H1 (cell line): ENCODE measurements around the gene C18orf54. TPM values are rescaled to one million over a fixed set of nuclear protein-coding genes. Genes with fewer than 3 reads are reported as not detected.

Experiments
- CTCF ChIA-PET: fragments of 300-600 bp; sonication (Branson Sonifier 250); formaldehyde crosslinking; loops from one replicate; lab custom pipeline; 2021; ENCODE audit not compliant: partially characterized antibody; lab: Charles Lee
- POLR2A ChIA-PET: fragments of 300-600 bp; sonication (Branson Sonifier 250); formaldehyde crosslinking; loops from one replicate; lab custom pipeline; 2021; ENCODE audit warnings: inconsistent platforms; ENCODE audit not compliant: partially characterized antibody; lab: Charles Lee
- DNase-seq, 2 experiments: peaks; one replicate each; pipeline versions ENCODE4 v3.0.0 to v3.0.0-alpha.2; 2010 to 2022; ENCODE audit warnings: low spot score in 2 of 2, low read depth in 1 of 2, mixed read lengths in 1 of 2
- FAIRE-seq: peaks from 2 replicates; lab custom pipeline; 2011; peaks lifted over from hg19 to GRCh38; lab: Jason Lieb, UNC
- H2AFZ ChIP-seq: 2 replicates; pipeline ENCODE4 v1.8.1; 2012; ENCODE audit warnings: low read length, inconsistent platforms
- H2AK5ac ChIP-seq: 2 replicates; pipeline ENCODE4 v1.6.1; 2013; ENCODE audit warnings: low read depth, low read length
- H2BK120ac ChIP-seq: replicated peaks from 2 replicates; pipeline ENCODE3; 2013; ENCODE audit warnings: low read depth, low read length, inconsistent platforms
- H2BK12ac ChIP-seq: 2 replicates; pipeline ENCODE4 v1.6.1; 2013; ENCODE audit warnings: low read depth, low read length
- H2BK15ac ChIP-seq: 2 replicates; pipeline ENCODE4 v1.6.1; 2013; ENCODE audit warnings: low read length
- H2BK20ac ChIP-seq: 2 replicates; pipeline ENCODE4 v1.6.1; 2013; ENCODE audit warnings: low read length
- H2BK5ac ChIP-seq: 2 replicates; pipeline ENCODE4 v1.6.1; 2013; ENCODE audit warnings: low read depth, low read length
- H3K14ac ChIP-seq: 2 replicates; pipeline ENCODE4 v1.6.1; 2013; ENCODE audit warnings: inconsistent platforms; ENCODE audit not compliant: insufficient read length
- H3K18ac ChIP-seq: 2 replicates; pipeline ENCODE4 v1.6.1; 2013; ENCODE audit warnings: low read length; ENCODE audit errors: extremely low read depth
- H3K23ac ChIP-seq: 2 replicates; pipeline ENCODE4 v1.6.1; 2013; ENCODE audit warnings: inconsistent platforms; ENCODE audit not compliant: insufficient read length
- H3K23me2 ChIP-seq: 2 replicates; pipeline ENCODE4 v1.6.1; 2013; ENCODE audit warnings: low read depth, low read length
- H3K27ac ChIP-seq: 2 replicates; pipeline ENCODE4 v1.6.1; 2011; ENCODE audit warnings: low read depth, low read length, inconsistent platforms
- H3K27me3 ChIP-seq, 4 experiments: replicated peaks in 1 of 4; 1 replicate in 1 of 4; 2 replicates in 3 of 4; pipeline versions ENCODE4 v1.6.1 to v1.8.1; 2011 to 2013; ENCODE audit warnings: low read length in 3 of 4, mild to moderate bottlenecking in 3 of 4, inconsistent platforms in 2 of 4, mixed read lengths in 2 of 4, moderate library complexity in 1 of 4; ENCODE audit not compliant: control insufficient read depth in 3 of 4, insufficient read depth in 3 of 4; ENCODE audit errors: extremely low read depth in 1 of 4
- H3K36me3 ChIP-seq, 4 experiments: 2 replicates each; pipeline versions ENCODE4 v1.6.1 to v1.8.1; 2011 to 2013; ENCODE audit warnings: mild to moderate bottlenecking in 4 of 4, low read length in 3 of 4, moderate library complexity in 2 of 4, control low read depth in 1 of 4, inconsistent platforms in 1 of 4; ENCODE audit not compliant: insufficient read depth in 4 of 4, control insufficient read depth in 2 of 4
- H3K4ac ChIP-seq: replicated peaks from 2 replicates; pipeline ENCODE3; 2013; ENCODE audit warnings: low read length, low read depth, mixed read lengths, inconsistent platforms; ENCODE audit not compliant: insufficient read length
- H3K4me1 ChIP-seq, 4 experiments: replicated peaks in 1 of 4; 1 replicate in 1 of 4; 2 replicates in 3 of 4; pipeline versions ENCODE4 v1.6.1 to v1.8.1; 2011 to 2013; ENCODE audit warnings: low read length in 3 of 4, inconsistent platforms in 2 of 4, mixed read lengths in 1 of 4; ENCODE audit not compliant: insufficient read depth in 4 of 4, control insufficient read depth in 3 of 4
- H3K4me2 ChIP-seq, 2 experiments: 2 replicates each; pipeline versions ENCODE4 v1.6.1 to v1.8.1; 2011 to 2013; ENCODE audit warnings: low read depth in 2 of 2, low read length in 2 of 2, control low read depth in 1 of 2, inconsistent platforms in 1 of 2, mild to moderate bottlenecking in 1 of 2; ENCODE audit not compliant: insufficient read depth in 1 of 2
- H3K4me3 ChIP-seq, 4 experiments: fragments of 200-600, 300-600 bp in 1 of 4; sonication (generic), shearing (Covaris generic), sonication (Bioruptor Twin) in 1 of 4; 2 replicates each; pipeline versions ENCODE4 v1.5.1 to v1.8.1; 2011 to 2016; ENCODE audit warnings: low read length in 4 of 4, low read depth in 3 of 4, control low read depth in 2 of 4, inconsistent platforms in 2 of 4, mild to moderate bottlenecking in 2 of 4, mixed read lengths in 1 of 4, moderate library complexity in 1 of 4; ENCODE audit not compliant: insufficient read depth in 2 of 4; ENCODE audit errors: extremely low read depth in 1 of 4
- H3K56ac ChIP-seq: replicated peaks from 2 replicates; pipeline ENCODE3; 2013; ENCODE audit warnings: low read depth, mild to moderate bottlenecking, mixed read lengths, low read length, inconsistent platforms; ENCODE audit not compliant: insufficient read length
- H3K79me1 ChIP-seq: 2 replicates; pipeline ENCODE4 v1.6.1; 2013; ENCODE audit warnings: low read depth, low read length, control low read depth
- H3K79me2 ChIP-seq, 2 experiments: 2 replicates each; pipeline versions ENCODE4 v1.6.1 to v1.8.1; 2012 to 2013; ENCODE audit warnings: low read length in 2 of 2, mild to moderate bottlenecking in 2 of 2, inconsistent platforms in 1 of 2; ENCODE audit not compliant: insufficient read depth in 2 of 2, control insufficient read depth in 1 of 2
- H3K9ac ChIP-seq, 4 experiments: replicated peaks in 1 of 4; 1 replicate in 1 of 4; 2 replicates in 3 of 4; pipeline versions ENCODE4 v1.6.1 to v1.8.1; 2011 to 2013; ENCODE audit warnings: low read depth in 3 of 4, low read length in 3 of 4, control low read depth in 2 of 4, mild to moderate bottlenecking in 2 of 4, moderate library complexity in 2 of 4, inconsistent platforms in 1 of 4; ENCODE audit errors: extremely low read depth in 1 of 4
- H3K9me3 ChIP-seq, 2 experiments: 2 replicates each; pipeline versions ENCODE4 v1.6.1 to v1.8.1; 2012 to 2013; ENCODE audit warnings: mild to moderate bottlenecking in 2 of 2, moderate library complexity in 2 of 2, control low read depth in 1 of 2, inconsistent platforms in 1 of 2, low read depth in 1 of 2, low read length in 1 of 2, mixed read lengths in 1 of 2; ENCODE audit not compliant: insufficient read depth in 2 of 2
- H4K20me1 ChIP-seq, 2 experiments: replicated peaks in 1 of 2; 2 replicates each; pipeline versions ENCODE3 to v1.8.1; 2011 to 2013; ENCODE audit warnings: inconsistent platforms in 2 of 2, low read length in 2 of 2, mild to moderate bottlenecking in 1 of 2; ENCODE audit not compliant: insufficient read depth in 2 of 2, control insufficient read depth in 1 of 2
- H4K5ac ChIP-seq: 2 replicates; pipeline ENCODE4 v1.6.1; 2013; ENCODE audit warnings: low read length, low read depth, mixed read lengths, inconsistent platforms; ENCODE audit not compliant: insufficient read length
- H4K8ac ChIP-seq: 2 replicates; pipeline ENCODE4 v1.8.0; 2013; ENCODE audit warnings: mild to moderate bottlenecking, moderate library complexity, low read length, inconsistent platforms; ENCODE audit not compliant: insufficient read depth; ENCODE audit errors: extremely low read depth
- H4K91ac ChIP-seq: replicated peaks from 2 replicates; pipeline ENCODE3; 2013; ENCODE audit warnings: low read length, mixed read lengths, inconsistent platforms; ENCODE audit not compliant: insufficient read length
- KDM1A ChIP-seq: fragments of 200-600, 300-600 bp; sonication (generic); IDR thresholded peaks from 2 replicates; pipeline ENCODE4 v1.7.1; 2016; ENCODE audit warnings: mild to moderate bottlenecking, low read length, borderline replicate concordance
- SIRT6 ChIP-seq: IDR thresholded peaks from one replicate; pipeline ENCODE4 v1.7.1; 2012; ENCODE audit warnings: low read length, inconsistent platforms
- SP4 ChIP-seq: IDR thresholded peaks from 2 replicates; pipeline ENCODE4 v1.6.1; 2012; ENCODE audit warnings: low read length, inconsistent platforms
- SRF ChIP-seq: IDR thresholded peaks from 2 replicates; pipeline ENCODE4 v1.6.1; 2011; ENCODE audit warnings: mild to moderate bottlenecking, low read depth, low read length, moderate library complexity
- WGBS, 2 experiments: shearing (Covaris generic) in 1 of 2; methylation state at CpG; one replicate each; pipeline versions ENCODE4 v1.1.6 to v1.1.7; 2013 to 2015; ENCODE audit warnings: low lambda C conversion rate in 2 of 2, mixed read lengths in 2 of 2, inconsistent platforms in 1 of 2, low coverage in 1 of 2, missing lambda C conversion rate in 1 of 2; ENCODE audit not compliant: insufficient replicate concordance in 2 of 2, insufficient coverage in 1 of 2, insufficient read length in 1 of 2; ENCODE audit errors: extremely low coverage in 1 of 2, missing lambda C conversion rate in 1 of 2; 5-methylcytosine and 5-hydroxymethylcytosine counted together
- polyA plus RNA-seq, 7 experiments: library from polyadenylated mRNA; depleted of rRNA in 3 of 7; stranded (reverse) in 5 of 7; unstranded in 2 of 7; fragments of >200 nt in 5 of 7; fragments of 200-250 nt in 2 of 7; gene quantifications; 1 replicate in 5 of 7; 2 replicates in 1 of 7; 4 replicates in 1 of 7; pipeline versions ENCODE4 v1.2.1 to v1.2.3, GENCODE V29; 2011 to 2013; ENCODE audit warnings: missing spikeins in 2 of 7, mixed read lengths in 2 of 7
- total RNA-seq: library from RNA; stranded (reverse); fragmentation: NEBNext Ultra II Directional; extraction: Animal tissue kit (Norgen Biotek cat#: 25700); gene quantifications from 2 replicates; pipeline ENCODE4 v1.2.1, GENCODE V29; 2021

Gene C18orf54
- total and polyA plus RNA-seq, 2 of the 8 experiments (the other 6 are each of a cell fraction or from before 2014, with no cell fraction given): 6.7 to 30.9 TPM

GRCh38 chr18:54351186-54351585, 6.5 kb upstream of the C18orf54 start:
- Histone ChIP-seq H3K4me2 (no peak overlapping the region), H2BK120ac (no peak overlapping the region), H3K36me3 (no peaks in the 10 kb centered on the region), H2AK5ac (no peak overlapping the region), H4K8ac (no peak overlapping the region), H3K4me3 (no peak overlapping the region), H4K91ac (no peak overlapping the region), H2BK20ac (no peak overlapping the region), H3K27ac (no peak overlapping the region), H3K14ac (no peak overlapping the region), H3K9ac (no peak overlapping the region), H2BK15ac (no peak overlapping the region), H3K4ac (no peak overlapping the region), H3K18ac (no peak overlapping the region), H3K4me1 (no peaks in the 10 kb centered on the region), H4K5ac (no peak overlapping the region), H3K56ac (no peak overlapping the region), H3K27me3 (no peaks in the 10 kb centered on the region), H2BK5ac (no peak overlapping the region), H3K79me1 (no peaks in the 10 kb centered on the region), H3K9me3 (no peaks in the 10 kb centered on the region), H3K23me2 (no peaks in the 10 kb centered on the region), H2BK12ac (no peak overlapping the region), H2AFZ (no peak overlapping the region), H4K20me1 (no peaks in the 10 kb centered on the region), H3K79me2 (no peaks in the 10 kb centered on the region), H3K23ac (no peak overlapping the region)
- 87% methylated on average over 1 of the region's 1 CpG; no CpG with 5 or more reads in 1 of the 2 experiments for WGBS, 2 experiments
- no peak for FAIRE-seq
- ChIA-PET CTCF (no interaction called here), POLR2A (no interaction called here)
- TF ChIP-seq SRF (no peak), SP4 (no peak), SIRT6 (no peak), KDM1A (no peak)
- DNase-seq: no peak
